Activated CD8-positive, alpha-beta T cell treated with anti-CD3 and anti-CD28 coated beads for 36 hours (primary cell): ENCODE data around the gene LRIG1. TPM values are rescaled to one million over a fixed set of nuclear protein-coding genes. Genes with fewer than 3 reads are reported as not detected.

Experiments
- ATAC-seq: fragments of 200-7000 bp; cut with Tn5 transposase; one replicate; pipeline ENCODE4 v1.10.0; 2021; ENCODE audit warnings: mild to moderate bottlenecking, moderate library complexity
- CTCF ChIA-PET: fragments of 350-600 bp; sonication (Branson Sonifier 250); formaldehyde crosslinking; loops from one replicate; lab custom pipeline; 2021; ENCODE audit warnings: antibody characterized with exemption; lab: Charles Lee
- POLR2A ChIA-PET: fragments of 350-600 bp; sonication (Branson Sonifier 250); formaldehyde crosslinking; loops from one replicate; lab custom pipeline; 2021; ENCODE audit warnings: antibody characterized with exemption; lab: Charles Lee
- DNase-seq: peaks from one replicate; pipeline ENCODE4 v3.0.0-alpha.2; 2020
- H3K27ac Mint-ChIP-seq: one replicate; pipeline ENCODE4 v1.8.0; 2021; ENCODE audit warnings: mild to moderate bottlenecking, mixed read lengths
- H3K27me3 Mint-ChIP-seq: one replicate; pipeline ENCODE4 v1.8.0; 2021; ENCODE audit warnings: mixed read lengths
- H3K36me3 Mint-ChIP-seq: one replicate; pipeline ENCODE4 v1.8.0; 2021; ENCODE audit warnings: low read depth, mixed read lengths
- H3K4me1 Mint-ChIP-seq: one replicate; pipeline ENCODE4 v1.8.0; 2021; ENCODE audit warnings: low read depth, mixed read lengths
- H3K4me3 Mint-ChIP-seq: one replicate; pipeline ENCODE4 v1.8.0; 2021; ENCODE audit warnings: mild to moderate bottlenecking, moderate library complexity, mixed read lengths
- H3K9me3 Mint-ChIP-seq: one replicate; pipeline ENCODE4 v1.8.0; 2021; ENCODE audit warnings: mixed read lengths
- CTCF ChIP-seq: fragments of 200-600 bp; IDR thresholded peaks from one replicate; pipeline ENCODE4 v1.8.0; 2022; ENCODE audit warnings: antibody characterized with exemption, mild to moderate bottlenecking
- intact Hi-C: fragments of 100-400 bp; cut with micrococcal nuclease; formaldehyde crosslinking; loops from one replicate; pipeline ENCODE4 v1.10.0; 2022
- total RNA-seq, 2 experiments: library from RNA; stranded (reverse); gene quantifications; one replicate each; pipeline ENCODE4 v1.2.3, GENCODE V29; 2021

The LRIG1 gene
- total RNA-seq, 2 experiments from 2014 or later, result 12.7 to 13.0 TPM

GRCh38 chr3:66497288-66497984 is 3.4 kb downstream of the LRIG1 start:
- peaks cover 69% of the 10 kb centered on the region for H3K4me1 Mint-ChIP-seq
- DNase-seq (no peak), ATAC-seq (no peak)
- CTCF ChIA-PET, result interaction anchor here (1.4 to 1.9 kb wide), 3 partner anchors 15 to 220 kb away, joined by 4 to 7 read pairs (median 4); no protein-coding TSS in a partner anchor
- H3K36me3 Mint-ChIP-seq, result peaks cover 4% of the 10 kb centered on the region
- peak overlapping the region; percentile 92 for H3K4me3 Mint-ChIP-seq
- H3K9me3 Mint-ChIP-seq, result no peaks in the 10 kb centered on the region
- peak overlapping the region; percentile 69 for H3K27ac Mint-ChIP-seq
- no peak for TF ChIP-seq CTCF
- H3K27me3 Mint-ChIP-seq, result peaks cover 19% of the 10 kb centered on the region
- intact Hi-C loops, result no loop called here
- POLR2A ChIA-PET, result no interaction called here

- H3K9me3 Mint-ChIP-seq, result no peaks in the 10 kb centered on the region
- peak overlapping the region; percentile 69 for H3K27ac Mint-ChIP-seq
- no peak overlapping the region for H3K4me3 Mint-ChIP-seq
- CTCF ChIA-PET, result interaction anchor here (1.7 to 1.9 kb wide), 2 partner anchors 14 to 220 kb away, joined by 4 to 7 read pairs; no protein-coding TSS in a partner anchor
- H3K27me3 Mint-ChIP-seq, result peaks cover 17% of the 10 kb centered on the region
- no peak for TF ChIP-seq CTCF
- POLR2A ChIA-PET, result no interaction called here
- peaks cover 76% of the 10 kb centered on the region for H3K4me1 Mint-ChIP-seq
- intact Hi-C loops, result no loop called here
- DNase-seq (no peak), ATAC-seq (no peak)
- H3K36me3 Mint-ChIP-seq, result peaks cover 4% of the 10 kb centered on the region
Measured at GRCh38 chr3:66496746-66497145, 4.1 kb downstream of the LRIG1 start.

- TF ChIP-seq CTCF, result no peak
- Mint-ChIP-seq H3K4me3 (no peak overlapping the region), H3K27ac (peak overlapping the region; percentile 43), H3K4me1 (peaks cover 74% of the 10 kb centered on the region), H3K27me3 (peaks cover 17% of the 10 kb centered on the region), H3K36me3 (peaks cover 4% of the 10 kb centered on the region), H3K9me3 (no peaks in the 10 kb centered on the region)
- ATAC-seq, result no peak
- DNase-seq, result no peak
- CTCF ChIA-PET, result interaction anchor here (1.7 to 1.9 kb wide), 2 partner anchors 13 to 219 kb away, joined by 4 to 7 read pairs; no protein-coding TSS in a partner anchor
- POLR2A ChIA-PET, result interaction anchor here (0.6 kb wide), 1 partner anchor 28 kb away, joined by 4 read pairs; no protein-coding TSS in a partner anchor
- intact Hi-C loops, result no loop called here
Measured at GRCh38 chr3:66496301-66496700, 4.5 kb downstream of the LRIG1 start.

GRCh38 chr3:66495668-66496045 is 5.2 kb downstream of the LRIG1 start:
- Mint-ChIP-seq H3K36me3 (peaks cover 4% of the 10 kb centered on the region), H3K27ac (peak overlapping the region; percentile 66), H3K4me1 (peaks cover 76% of the 10 kb centered on the region), H3K9me3 (no peaks in the 10 kb centered on the region), H3K4me3 (no peak overlapping the region), H3K27me3 (peaks cover 16% of the 10 kb centered on the region)
- no peak for ATAC-seq
- TF ChIP-seq CTCF, result no peak
- intact Hi-C loops, result no loop called here
- no peak for DNase-seq
- ChIA-PET CTCF (interaction anchor here (1.7 to 1.9 kb wide), 2 partner anchors 13 to 219 kb away, joined by 4 to 7 read pairs; no protein-coding TSS in a partner anchor), POLR2A (interaction anchor here (0.6 to 3.2 kb wide), 2 partner anchors 13 to 27 kb away, joined by 4 to 9 read pairs; no protein-coding TSS in a partner anchor)
